CD4-positive, alpha-beta T cell (primary cell): ENCODE data around the gene CHD5. TPM values are rescaled to one million over a fixed set of nuclear protein-coding genes. Genes with fewer than 3 reads are reported as not detected.

Experiments used
- ATAC-seq: fragments of 200-7000 bp; cut with Tn5 transposase; one replicate; pipeline ENCODE4 v1.10.0; 2022; ENCODE audit warnings: mild to moderate bottlenecking; ENCODE audit not compliant: poor library complexity
- CTCF ChIA-PET: fragments of 350-600 bp; sonication (Branson Sonifier 250); formaldehyde crosslinking; loops from one replicate; lab custom pipeline; 2021; ENCODE audit warnings: antibody characterized with exemption, inconsistent platforms; lab: Charles Lee
- POLR2A ChIA-PET: fragments of 350-600 bp; sonication (Branson Sonifier 250); formaldehyde crosslinking; loops from one replicate; lab custom pipeline; 2021; ENCODE audit warnings: antibody characterized with exemption, inconsistent platforms; lab: Charles Lee
- DNase-seq, 14 experiments: peaks; one replicate each; pipeline ENCODE4 v3.0.0-alpha.2; 2013 to 2020; ENCODE audit warnings: mixed read lengths in 2 of 14
- H3K27ac ChIP-seq, 2 donors: one replicate each; pipeline versions ENCODE4 v1.5.1 to v1.7.0; 2013; ENCODE audit warnings: low read length in 2 of 2, low read depth in 1 of 2, mild to moderate bottlenecking in 1 of 2
- H3K27me3 ChIP-seq, 2 experiments: 1 replicate in 1 of 2; 2 replicates in 1 of 2; pipeline versions ENCODE4 v1.6.1 to v1.7.0; 2013; ENCODE audit warnings: low read length in 2 of 2, control low read depth in 1 of 2, mild to moderate bottlenecking in 1 of 2, moderate library complexity in 1 of 2; ENCODE audit not compliant: insufficient read depth in 2 of 2, control insufficient read depth in 1 of 2
- H3K36me3 ChIP-seq: one replicate; pipeline ENCODE4 v1.6.1; 2013; ENCODE audit warnings: low read length, control low read depth; ENCODE audit not compliant: insufficient read depth
- H3K4me1 ChIP-seq: one replicate; pipeline ENCODE4 v1.6.1; 2013; ENCODE audit warnings: low read length, control low read depth; ENCODE audit not compliant: insufficient read depth
- H3K4me3 ChIP-seq: one replicate; pipeline ENCODE4 v1.5.1; 2013; ENCODE audit warnings: mild to moderate bottlenecking, low read length, moderate library complexity
- H3K9me3 ChIP-seq, 2 experiments: 1 replicate in 1 of 2; 2 replicates in 1 of 2; pipeline versions ENCODE4 v1.6.1 to v1.7.0; 2013; ENCODE audit warnings: low read length in 2 of 2, mild to moderate bottlenecking in 2 of 2, control low read depth in 1 of 2, moderate library complexity in 1 of 2; ENCODE audit not compliant: control insufficient read depth in 1 of 2, insufficient read depth in 1 of 2
- H3K27ac Mint-ChIP-seq: one replicate; pipeline ENCODE4 v1.8.0; 2020; ENCODE audit warnings: mixed read lengths
- H3K27me3 Mint-ChIP-seq: one replicate; pipeline ENCODE4 v1.8.0; 2021; ENCODE audit warnings: mixed read lengths
- H3K36me3 Mint-ChIP-seq: one replicate; pipeline ENCODE4 v1.8.0; 2021; ENCODE audit warnings: low read depth, mixed read lengths
- H3K4me1 Mint-ChIP-seq: one replicate; pipeline ENCODE4 v1.8.0; 2021; ENCODE audit warnings: low read depth, mixed read lengths
- H3K4me3 Mint-ChIP-seq: one replicate; pipeline ENCODE4 v1.8.0; 2020; ENCODE audit warnings: mild to moderate bottlenecking, mixed read lengths
- H3K9me3 Mint-ChIP-seq: one replicate; pipeline ENCODE4 v1.8.0; 2020; ENCODE audit warnings: mixed read lengths
- intact Hi-C, 2 experiments: fragments of 100-400 bp; cut with DNase I in 1 of 2; cut with micrococcal nuclease in 1 of 2; formaldehyde crosslinking; loops; one replicate each; pipeline versions ENCODE4 v1.15.1 to v1.9.0; 2023 to 2025; cut with DNase I, micrococcal nuclease
- total RNA-seq, 174 experiments: library from RNA in 2 of 174; stranded (reverse) in 2 of 174; gene quantifications; one replicate each; pipeline ENCODE4 v1.2.3 and lab custom pipeline; 2021 to 2026
- TF ChIP-seq, protein P1 (sequence below): fragments of 200-600 bp; IDR thresholded peaks from one replicate; pipeline ENCODE4 v1.8.0; 2022; ENCODE audit warnings: antibody characterized with exemption, mild to moderate bottlenecking

Gene CHD5
- total RNA-seq, 2 experiments from 2014 or later: 0.25 to 0.34 TPM

DNA sequence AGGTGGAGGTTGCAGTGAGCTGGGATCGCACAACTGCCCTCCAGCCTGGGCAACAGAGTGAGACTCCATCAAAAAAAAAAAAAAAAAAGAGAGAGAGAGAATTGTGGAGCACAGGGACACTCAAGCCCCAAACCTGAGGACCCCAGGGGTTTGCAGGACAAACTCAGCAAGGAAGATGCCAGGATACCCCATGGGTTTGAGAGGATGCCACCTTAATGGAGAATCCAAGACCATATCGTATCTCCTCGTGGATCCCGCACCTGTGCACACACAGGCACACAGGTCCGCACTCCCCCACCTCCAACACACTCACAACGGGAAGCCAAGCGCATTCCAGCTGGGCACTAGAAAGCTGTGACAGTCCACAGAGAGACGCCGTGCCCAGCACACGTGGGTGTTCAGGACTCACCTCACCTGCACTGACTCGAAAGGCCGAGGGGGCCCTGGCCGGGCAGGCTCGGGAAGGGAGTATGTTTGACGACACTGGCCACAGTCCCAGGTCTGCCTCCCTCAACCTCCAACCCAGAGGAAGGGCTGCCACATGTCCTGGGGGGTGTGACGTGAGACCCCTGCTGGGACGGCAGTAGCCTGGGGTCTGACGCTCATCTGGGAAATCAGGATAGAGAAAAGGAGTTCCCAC is 11.1 kb downstream of the CHD5 start:
- Mint-ChIP-seq H3K4me3 (no peak overlapping the region), H3K9me3 (no peaks in the 10 kb centered on the region), H3K4me1 (no peaks in the 10 kb centered on the region), H3K27ac (no peak overlapping the region), H3K36me3 (no peaks in the 10 kb centered on the region), H3K27me3 (peaks cover 24% of the 10 kb centered on the region)
- H3K36me3 ChIP-seq: no peaks in the 10 kb centered on the region
- DNase-seq: no peak
- intact Hi-C loops: no loop called here
- H3K27ac ChIP-seq: no peak overlapping the region
- no peaks in the 10 kb centered on the region for H3K4me1 ChIP-seq
- no peak for ATAC-seq
- ChIA-PET CTCF (no interaction called here), POLR2A (no interaction called here)
- H3K27me3 ChIP-seq: peaks cover 6 to 9% of the 10 kb centered on the region in 2 experiments
- TF ChIP-seq, protein P1, sequence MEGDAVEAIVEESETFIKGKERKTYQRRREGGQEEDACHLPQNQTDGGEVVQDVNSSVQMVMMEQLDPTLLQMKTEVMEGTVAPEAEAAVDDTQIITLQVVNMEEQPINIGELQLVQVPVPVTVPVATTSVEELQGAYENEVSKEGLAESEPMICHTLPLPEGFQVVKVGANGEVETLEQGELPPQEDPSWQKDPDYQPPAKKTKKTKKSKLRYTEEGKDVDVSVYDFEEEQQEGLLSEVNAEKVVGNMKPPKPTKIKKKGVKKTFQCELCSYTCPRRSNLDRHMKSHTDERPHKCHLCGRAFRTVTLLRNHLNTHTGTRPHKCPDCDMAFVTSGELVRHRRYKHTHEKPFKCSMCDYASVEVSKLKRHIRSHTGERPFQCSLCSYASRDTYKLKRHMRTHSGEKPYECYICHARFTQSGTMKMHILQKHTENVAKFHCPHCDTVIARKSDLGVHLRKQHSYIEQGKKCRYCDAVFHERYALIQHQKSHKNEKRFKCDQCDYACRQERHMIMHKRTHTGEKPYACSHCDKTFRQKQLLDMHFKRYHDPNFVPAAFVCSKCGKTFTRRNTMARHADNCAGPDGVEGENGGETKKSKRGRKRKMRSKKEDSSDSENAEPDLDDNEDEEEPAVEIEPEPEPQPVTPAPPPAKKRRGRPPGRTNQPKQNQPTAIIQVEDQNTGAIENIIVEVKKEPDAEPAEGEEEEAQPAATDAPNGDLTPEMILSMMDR: no peak
- H3K9me3 ChIP-seq: no peaks in the 10 kb centered on the region
- H3K4me3 ChIP-seq: no peak overlapping the region

DNA sequence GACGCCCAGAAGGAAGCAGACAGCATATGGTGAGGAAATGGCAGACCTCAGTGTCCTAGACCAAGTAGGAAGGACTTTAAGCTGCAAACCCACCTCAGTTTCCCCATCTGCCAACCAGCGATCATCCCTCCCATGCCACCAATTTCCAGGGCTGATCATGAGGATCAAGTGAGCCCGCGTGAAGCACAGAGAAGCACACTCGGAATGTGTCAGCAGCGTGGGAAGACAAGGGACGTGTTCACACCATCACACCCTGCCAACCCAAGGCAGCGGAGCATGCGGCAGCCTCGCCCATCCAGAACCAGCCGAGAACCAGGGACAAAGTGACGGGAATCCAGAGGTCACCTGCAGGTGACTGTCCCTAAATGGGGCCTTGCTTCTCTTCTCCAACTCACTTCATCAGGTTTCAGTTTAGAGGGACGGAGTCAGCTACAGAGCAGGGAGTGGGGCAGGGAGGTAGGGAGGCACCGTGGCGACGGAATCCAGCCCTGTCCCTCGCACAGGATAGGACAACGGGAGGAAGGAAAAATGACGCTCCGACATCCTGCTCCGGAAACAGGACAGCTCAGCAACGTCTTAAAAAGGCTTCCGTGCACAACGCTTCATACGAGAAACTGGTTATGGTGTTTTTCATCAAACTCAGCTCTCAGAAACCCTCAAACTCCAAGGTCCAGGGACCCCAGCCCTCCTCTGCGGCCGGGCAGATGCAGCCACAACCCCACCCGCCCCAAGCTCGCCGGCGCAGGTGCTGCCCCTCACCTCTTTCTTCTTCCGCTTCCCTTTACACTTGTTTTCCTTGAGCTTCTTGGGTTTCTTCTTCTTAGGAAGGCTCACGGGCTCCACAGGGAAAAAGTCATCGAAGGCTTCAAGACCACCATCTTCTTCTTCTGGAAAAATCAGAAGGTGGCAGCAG is 12.5 kb downstream of the CHD5 start:
- Mint-ChIP-seq H3K9me3 (no peaks in the 10 kb centered on the region), H3K27ac (no peak overlapping the region), H3K36me3 (no peaks in the 10 kb centered on the region), H3K4me3 (no peak overlapping the region), H3K4me1 (no peaks in the 10 kb centered on the region), H3K27me3 (peaks cover 26% of the 10 kb centered on the region)
- H3K4me1 ChIP-seq: no peaks in the 10 kb centered on the region
- TF ChIP-seq, protein P1: no peak
- no peak for ATAC-seq
- H3K9me3 ChIP-seq: peaks cover 0 to 6% of the 10 kb centered on the region in 2 experiments
- DNase-seq: no peak
- H3K4me3 ChIP-seq: no peak overlapping the region
- H3K27ac ChIP-seq: no peak overlapping the region
- ChIA-PET CTCF (no interaction called here), POLR2A (no interaction called here)
- H3K27me3 ChIP-seq: peaks cover 4 to 9% of the 10 kb centered on the region in 2 experiments
- intact Hi-C loops: no loop called here
- H3K36me3 ChIP-seq: no peaks in the 10 kb centered on the region

DNA sequence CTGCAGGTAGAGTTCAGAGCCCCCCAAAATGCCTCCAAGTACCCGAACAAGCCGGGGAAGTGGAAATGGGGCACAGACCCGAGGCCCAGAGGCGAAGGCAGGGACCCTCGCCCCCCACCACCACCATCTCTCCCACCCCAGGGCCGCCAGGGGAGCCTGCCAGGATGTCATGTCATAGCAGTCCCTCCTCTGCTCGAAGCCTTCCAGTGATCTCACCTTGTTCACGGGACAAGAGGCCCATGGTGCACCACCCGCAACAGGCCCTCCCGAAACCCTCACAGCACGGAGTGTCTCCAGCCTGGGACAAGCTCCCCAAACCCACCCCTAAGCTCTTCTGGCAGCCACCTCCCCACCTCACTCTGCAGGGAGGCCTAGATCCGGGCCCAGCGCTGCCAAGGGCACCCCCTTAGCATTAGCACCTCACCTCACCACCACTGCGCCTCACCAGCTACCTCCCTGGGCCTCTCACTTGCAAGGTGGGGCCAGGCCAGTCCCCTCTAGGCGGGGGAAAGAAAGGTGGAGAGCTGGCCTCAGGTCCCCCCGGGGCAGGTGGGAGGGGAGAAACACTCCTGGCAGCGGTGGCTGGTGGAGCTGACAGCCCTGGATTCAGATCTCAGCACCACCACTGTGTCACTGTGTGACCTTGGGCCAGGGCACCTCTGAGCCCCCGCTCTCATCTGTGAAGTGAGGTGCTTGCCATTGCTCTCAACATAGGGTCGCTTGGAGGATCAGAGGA is 13.3 kb downstream of the CHD5 start:
- Mint-ChIP-seq H3K27ac (no peak overlapping the region), H3K4me1 (no peaks in the 10 kb centered on the region), H3K27me3 (peaks cover 18% of the 10 kb centered on the region), H3K9me3 (no peaks in the 10 kb centered on the region), H3K36me3 (no peaks in the 10 kb centered on the region), H3K4me3 (no peak overlapping the region)
- H3K27ac ChIP-seq: no peak overlapping the region
- H3K36me3 ChIP-seq: no peaks in the 10 kb centered on the region
- H3K4me1 ChIP-seq: no peaks in the 10 kb centered on the region
- no peak overlapping the region for H3K4me3 ChIP-seq
- intact Hi-C loops: no loop called here
- TF ChIP-seq, protein P1: no peak
- peaks cover 0 to 7% of the 10 kb centered on the region in 2 experiments for H3K9me3 ChIP-seq
- peaks cover 5 to 7% of the 10 kb centered on the region in 2 experiments for H3K27me3 ChIP-seq
- DNase-seq (no peak), ATAC-seq (no peak)
- CTCF ChIA-PET: no interaction called here
- POLR2A ChIA-PET: no interaction called here
